ENCODE measurements around the gene SHLD1. TPM values are rescaled to one million over a fixed set of nuclear protein-coding genes. Genes with fewer than 3 reads are reported as not detected.

Gene SHLD1
- total RNA-seq, 2 donors from 2014 or later: 7.8 to 11.6 TPM

GRCh38 chr20:5825130-5825719 is 75.0 kb downstream of the SHLD1 start:
- H3K27me3 Mint-ChIP-seq: no peaks in the 10 kb centered on the region
- H3K4me1 Mint-ChIP-seq (ENCODE audit: low read depth in 2 of 2): peaks cover 16 to 22% of the 10 kb centered on the region in 2 donors
- H3K9me3 Mint-ChIP-seq: no peaks in the 10 kb centered on the region
- H3K4me3 Mint-ChIP-seq: no peak overlapping the region
- DNase-seq (ENCODE audit: low spot score) (no peak), ATAC-seq (no peak)
- no peaks in the 10 kb centered on the region for H3K36me3 Mint-ChIP-seq
- H3K27ac Mint-ChIP-seq: no peak overlapping the region

GRCh38 chr20:5827098-5827853 is 77.1 kb downstream of the SHLD1 start:
- no peak overlapping the region for H3K4me3 Mint-ChIP-seq

GRCh38 chr20:5827861-5828260 is 77.7 kb downstream of the SHLD1 start:
- Mint-ChIP-seq H3K4me3 (no peak overlapping the region), H3K27me3 (no peaks in the 10 kb centered on the region), H3K36me3 (no peaks in the 10 kb centered on the region), H3K27ac (no peak overlapping the region), H3K9me3 (no peaks in the 10 kb centered on the region), H3K4me1 (ENCODE audit: low read depth in 2 of 2) (peaks cover 16 to 22% of the 10 kb centered on the region in 2 donors)
- DNase-seq (ENCODE audit: low spot score) (no peak), ATAC-seq (no peak)

More at GRCh38 chr20:5827098-5827853, 77.1 kb downstream of the SHLD1 start:
- no peaks in the 10 kb centered on the region for H3K36me3 Mint-ChIP-seq
- DNase-seq (ENCODE audit: low spot score) (no peak), ATAC-seq (peak in 1 of 2 donors; percentile 41)
- H3K27ac Mint-ChIP-seq: no peak overlapping the region
- peaks cover 16 to 22% of the 10 kb centered on the region in 2 donors for H3K4me1 Mint-ChIP-seq (ENCODE audit: low read depth in 2 of 2)
- no peaks in the 10 kb centered on the region for H3K27me3 Mint-ChIP-seq
- no peaks in the 10 kb centered on the region for H3K9me3 Mint-ChIP-seq

GRCh38 chr20:5829241-5829809 is 79.1 kb downstream of the SHLD1 start:
- DNase-seq (ENCODE audit: low spot score) (no peak), ATAC-seq (no peak)
- H3K4me3 Mint-ChIP-seq: no peak overlapping the region
- H3K36me3 Mint-ChIP-seq: peaks cover 7% of the 10 kb centered on the region
- peaks cover 15 to 16% of the 10 kb centered on the region in 2 donors for H3K4me1 Mint-ChIP-seq (ENCODE audit: low read depth in 2 of 2)
- no peaks in the 10 kb centered on the region for H3K9me3 Mint-ChIP-seq
- no peak overlapping the region for H3K27ac Mint-ChIP-seq
- no peaks in the 10 kb centered on the region for H3K27me3 Mint-ChIP-seq

GRCh38 chr20:5831539-5832237 is 81.5 kb downstream of the SHLD1 start:
- no peak overlapping the region for H3K27ac Mint-ChIP-seq
- H3K36me3 Mint-ChIP-seq: peaks cover 7% of the 10 kb centered on the region
- DNase-seq (ENCODE audit: low spot score): no peak

GRCh38 chr20:5833309-5833941 is 83.2 kb downstream of the SHLD1 start:
- H3K4me3 Mint-ChIP-seq: no peak overlapping the region
- no peak overlapping the region for H3K27ac Mint-ChIP-seq
- ATAC-seq (no peak), DNase-seq (ENCODE audit: low spot score) (no peak)
- peaks cover 7% of the 10 kb centered on the region for H3K36me3 Mint-ChIP-seq
- no peaks in the 10 kb centered on the region for H3K27me3 Mint-ChIP-seq
- H3K4me1 Mint-ChIP-seq (ENCODE audit: low read depth in 2 of 2): peaks cover 19 to 20% of the 10 kb centered on the region in 2 donors
- no peaks in the 10 kb centered on the region for H3K9me3 Mint-ChIP-seq

More at GRCh38 chr20:5831539-5832237, 81.5 kb downstream of the SHLD1 start:
- no peak for ATAC-seq
- no peaks in the 10 kb centered on the region for H3K27me3 Mint-ChIP-seq
- H3K9me3 Mint-ChIP-seq: no peaks in the 10 kb centered on the region
- peaks cover 28 to 30% of the 10 kb centered on the region in 2 donors for H3K4me1 Mint-ChIP-seq (ENCODE audit: low read depth in 2 of 2)
- H3K4me3 Mint-ChIP-seq: no peak overlapping the region

GRCh38 chr20:5834436-5835005 is 84.3 kb downstream of the SHLD1 start:
- Mint-ChIP-seq H3K27ac (no peak overlapping the region), H3K27me3 (no peaks in the 10 kb centered on the region), H3K4me3 (no peak overlapping the region), H3K36me3 (peaks cover 7% of the 10 kb centered on the region), H3K9me3 (no peaks in the 10 kb centered on the region), H3K4me1 (ENCODE audit: low read depth in 2 of 2) (peaks cover 19 to 20% of the 10 kb centered on the region in 2 donors)
- DNase-seq (ENCODE audit: low spot score) (no peak), ATAC-seq (no peak)

- ATAC-seq: no peak
- Mint-ChIP-seq H3K27ac (peak overlapping the region in 1 of 2 donors; percentile 42), H3K4me3 (no peak overlapping the region), H3K36me3 (peaks cover 7% of the 10 kb centered on the region), H3K27me3 (no peaks in the 10 kb centered on the region), H3K9me3 (no peaks in the 10 kb centered on the region), H3K4me1 (ENCODE audit: low read depth in 2 of 2) (peaks cover 19 to 20% of the 10 kb centered on the region in 2 donors)
- DNase-seq (ENCODE audit: low spot score): no peak
Observed at GRCh38 chr20:5835321-5835821, 85.2 kb downstream of the SHLD1 start.

- Mint-ChIP-seq H3K27ac (peak overlapping the region in 1 of 2 donors; percentile 42), H3K4me3 (no peak overlapping the region)
Observed at GRCh38 chr20:5835871-5836270, 85.7 kb downstream of the SHLD1 start.

GRCh38 chr20:5836569-5836968 is 86.4 kb downstream of the SHLD1 start:
- Mint-ChIP-seq H3K27me3 (no peaks in the 10 kb centered on the region), H3K36me3 (peaks cover 7% of the 10 kb centered on the region), H3K9me3 (no peaks in the 10 kb centered on the region), H3K4me1 (ENCODE audit: low read depth in 2 of 2) (peaks cover 19 to 20% of the 10 kb centered on the region in 2 donors), H3K4me3 (no peak overlapping the region), H3K27ac (no peak overlapping the region)
- ATAC-seq: no peak
- DNase-seq (ENCODE audit: low spot score): no peak

More at GRCh38 chr20:5835871-5836270, 85.7 kb downstream of the SHLD1 start:
- peaks cover 19 to 20% of the 10 kb centered on the region in 2 donors for H3K4me1 Mint-ChIP-seq (ENCODE audit: low read depth in 2 of 2)
- H3K27me3 Mint-ChIP-seq: no peaks in the 10 kb centered on the region
- peaks cover 7% of the 10 kb centered on the region for H3K36me3 Mint-ChIP-seq
- H3K9me3 Mint-ChIP-seq: no peaks in the 10 kb centered on the region
- DNase-seq (ENCODE audit: low spot score) (no peak), ATAC-seq (no peak)

GRCh38 chr20:5840411-5841002 is 90.3 kb downstream of the SHLD1 start:
- ATAC-seq (no peak), DNase-seq (ENCODE audit: low spot score) (no peak)
- peaks cover 23 to 38% of the 10 kb centered on the region in 2 donors for H3K4me1 Mint-ChIP-seq (ENCODE audit: low read depth in 2 of 2)
- no peaks in the 10 kb centered on the region for H3K27me3 Mint-ChIP-seq
- no peak overlapping the region for H3K27ac Mint-ChIP-seq
- no peaks in the 10 kb centered on the region for H3K9me3 Mint-ChIP-seq
- H3K36me3 Mint-ChIP-seq: no peaks in the 10 kb centered on the region
- no peak overlapping the region for H3K4me3 Mint-ChIP-seq

- Mint-ChIP-seq H3K27ac (no peak overlapping the region), H3K4me1 (ENCODE audit: low read depth in 2 of 2) (peaks cover 18 to 33% of the 10 kb centered on the region in 2 donors), H3K4me3 (no peak overlapping the region), H3K36me3 (no peaks in the 10 kb centered on the region), H3K9me3 (no peaks in the 10 kb centered on the region), H3K27me3 (no peaks in the 10 kb centered on the region)
- DNase-seq (ENCODE audit: low spot score) (no peak), ATAC-seq (no peak)
Observed at GRCh38 chr20:5841522-5841921, 91.3 kb downstream of the SHLD1 start.
